Activated naive CD8-positive, alpha-beta T cell treated with anti-CD3 and anti-CD28 coated beads, Interleukin-2, amount 50 U/mL, for 24 hours (primary cell): ENCODE results near the gene ZBTB46.
"Not testable (repeated sequence)": the region's sequence is repeated elsewhere in the genome, so short reads cannot be mapped to it uniquely, and the experiment has no call there.

ENCODE experiments used
- ATAC-seq: fragments of 150-1000 bp; cut with Tn5 transposase; one replicate; pipeline ENCODE4 v1.10.0; 2021
- DNase-seq: peaks from one replicate; pipeline ENCODE4 v3.0.0; 2021
- H3K27ac Mint-ChIP-seq: one replicate; pipeline ENCODE4 v1.8.0; 2021; ENCODE audit warnings: mild to moderate bottlenecking, mixed read lengths
- H3K27me3 Mint-ChIP-seq: one replicate; pipeline ENCODE4 v1.8.0; 2021; ENCODE audit warnings: mixed read lengths
- H3K36me3 Mint-ChIP-seq: one replicate; pipeline ENCODE4 v1.8.0; 2021; ENCODE audit warnings: low read depth, mixed read lengths
- H3K4me1 Mint-ChIP-seq: one replicate; pipeline ENCODE4 v1.8.0; 2021; ENCODE audit warnings: mixed read lengths
- H3K4me3 Mint-ChIP-seq: one replicate; pipeline ENCODE4 v1.8.0; 2021; ENCODE audit warnings: mild to moderate bottlenecking, moderate library complexity, mixed read lengths
- H3K9me3 Mint-ChIP-seq: one replicate; pipeline ENCODE4 v1.8.0; 2021; ENCODE audit warnings: mixed read lengths

ZBTB46 gene

DNA sequence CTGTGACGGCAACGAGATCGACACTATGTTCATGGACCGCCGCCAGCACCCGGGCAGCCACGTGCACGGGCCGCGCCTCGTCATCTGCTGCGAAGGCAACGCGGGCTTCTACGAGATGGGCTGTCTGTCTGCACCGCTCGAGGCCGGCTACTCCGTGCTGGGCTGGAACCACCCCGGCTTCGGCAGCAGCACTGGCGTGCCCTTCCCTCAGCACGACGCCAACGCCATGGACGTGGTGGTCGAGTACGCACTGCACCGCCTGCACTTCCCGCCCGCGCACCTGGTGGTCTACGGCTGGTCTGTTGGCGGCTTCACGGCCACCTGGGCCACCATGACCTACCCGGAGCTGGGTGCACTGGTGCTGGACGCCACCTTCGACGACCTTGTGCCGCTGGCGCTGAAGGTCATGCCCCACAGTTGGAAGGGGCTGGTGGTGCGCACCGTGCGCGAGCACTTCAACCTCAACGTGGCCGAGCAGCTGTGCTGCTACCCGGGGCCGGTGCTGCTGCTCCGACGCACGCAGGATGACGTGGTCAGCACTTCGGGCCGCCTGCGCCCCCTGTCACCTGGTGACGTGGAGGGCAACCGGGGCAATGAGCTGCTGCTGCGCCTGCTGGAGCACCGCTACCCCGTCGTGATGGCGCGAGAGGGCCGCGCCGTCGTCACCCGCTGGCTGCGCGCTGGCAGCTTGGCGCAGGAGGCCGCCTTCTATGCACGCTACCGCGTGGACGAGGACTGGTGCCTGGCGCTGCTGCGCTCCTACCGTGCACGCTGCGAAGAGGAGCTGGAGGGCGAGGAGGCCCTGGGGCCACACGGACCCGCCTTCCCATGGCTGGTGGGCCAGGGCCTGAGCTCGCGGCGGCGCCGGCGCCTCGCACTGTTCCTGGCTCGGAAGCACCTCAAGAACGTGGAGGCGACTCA, 31.2 kb upstream of the ZBTB46 start:
- no peak for DNase-seq
- H3K9me3 Mint-ChIP-seq: no peaks in the 10 kb centered on the region
- H3K4me1 Mint-ChIP-seq: peaks cover 48% of the 10 kb centered on the region
- no peak overlapping the region for H3K4me3 Mint-ChIP-seq
- ATAC-seq: no peak
- H3K27me3 Mint-ChIP-seq: no peaks in the 10 kb centered on the region
- H3K27ac Mint-ChIP-seq: no peak overlapping the region
- peaks cover 10% of the 10 kb centered on the region for H3K36me3 Mint-ChIP-seq

DNA sequence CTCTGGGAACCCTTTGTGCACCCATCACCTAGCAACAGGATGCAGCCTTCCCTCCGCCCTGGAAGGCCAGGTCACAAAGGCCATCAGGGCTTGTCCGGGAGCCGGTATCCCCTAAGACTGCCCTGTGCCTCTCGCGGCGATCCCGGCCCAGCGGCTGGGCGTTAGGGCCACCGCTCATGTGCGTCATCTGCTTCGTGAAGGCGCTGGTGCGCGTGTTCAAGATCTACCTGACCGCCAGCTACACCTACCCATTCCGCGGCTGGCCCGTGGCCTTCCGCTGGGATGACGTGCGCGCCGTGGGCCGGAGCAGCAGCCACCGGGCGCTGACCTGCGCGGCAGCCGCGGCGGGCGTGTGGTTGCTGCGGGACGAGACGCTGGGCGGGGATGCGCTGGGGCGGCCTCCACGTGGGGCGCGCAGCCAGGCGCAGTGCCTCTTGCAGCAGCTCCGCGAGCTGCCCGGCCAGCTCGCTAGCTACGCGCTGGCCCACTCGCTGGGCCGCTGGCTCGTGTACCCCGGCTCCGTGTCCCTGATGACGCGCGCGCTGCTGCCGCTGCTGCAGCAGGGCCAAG, 30.4 kb upstream of the ZBTB46 start, which contains the start of gene ABHD16B:
ABHD16B (plus strand) TSS at position 134 of the 570 bp plus-strand sequence; CDS start at position 177, 43 bp downstream.
- Mint-ChIP-seq H3K27me3 (no peaks in the 10 kb centered on the region), H3K9me3 (no peaks in the 10 kb centered on the region), H3K4me3 (no peak within 1 kb of the TSS), H3K36me3 (peaks cover 10% of the 10 kb centered on the region), H3K27ac (no peak within 1 kb of the TSS), H3K4me1 (peaks cover 48% of the 10 kb centered on the region)
- DNase-seq: no peak
- ATAC-seq: no peak

DNA sequence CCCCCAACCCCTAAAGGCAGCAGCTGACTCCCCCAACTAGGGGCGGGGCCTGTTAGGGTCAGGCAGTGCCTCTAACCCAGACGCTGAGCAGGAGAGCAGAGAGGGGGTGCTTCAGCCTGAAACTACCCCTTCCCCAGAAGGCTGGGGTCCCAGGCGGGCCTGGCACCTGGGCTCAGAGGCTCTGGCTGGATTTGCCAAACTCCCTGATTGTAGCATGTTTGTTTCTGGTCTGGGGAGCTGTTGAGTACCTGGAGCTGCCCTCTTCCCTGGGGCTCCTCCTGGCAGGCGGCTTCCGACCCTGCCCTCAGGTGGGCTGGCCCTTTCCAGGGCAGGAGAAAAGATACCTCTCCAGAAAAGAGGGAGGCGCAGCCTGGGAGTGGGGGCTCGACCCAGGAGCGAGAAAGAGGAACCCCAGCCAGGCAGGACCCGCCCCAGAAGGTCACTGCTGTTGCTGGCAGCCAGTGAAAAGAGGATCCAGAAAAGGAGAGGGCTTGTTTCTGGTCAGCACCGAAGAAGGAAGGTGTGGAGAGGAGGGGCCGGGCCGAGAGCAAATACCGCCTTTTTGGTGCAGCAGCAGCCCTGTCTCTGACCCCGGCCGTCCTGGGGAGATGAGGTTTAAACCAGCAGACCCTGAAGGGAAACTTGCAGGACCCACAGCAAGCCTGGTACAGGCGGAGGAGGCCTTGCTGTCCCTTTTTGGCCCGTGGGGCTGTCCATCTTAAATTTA, 29.4 kb upstream of the ZBTB46 start:
- no peak overlapping the region for H3K4me3 Mint-ChIP-seq
- peaks cover 39% of the 10 kb centered on the region for H3K4me1 Mint-ChIP-seq

DNA sequence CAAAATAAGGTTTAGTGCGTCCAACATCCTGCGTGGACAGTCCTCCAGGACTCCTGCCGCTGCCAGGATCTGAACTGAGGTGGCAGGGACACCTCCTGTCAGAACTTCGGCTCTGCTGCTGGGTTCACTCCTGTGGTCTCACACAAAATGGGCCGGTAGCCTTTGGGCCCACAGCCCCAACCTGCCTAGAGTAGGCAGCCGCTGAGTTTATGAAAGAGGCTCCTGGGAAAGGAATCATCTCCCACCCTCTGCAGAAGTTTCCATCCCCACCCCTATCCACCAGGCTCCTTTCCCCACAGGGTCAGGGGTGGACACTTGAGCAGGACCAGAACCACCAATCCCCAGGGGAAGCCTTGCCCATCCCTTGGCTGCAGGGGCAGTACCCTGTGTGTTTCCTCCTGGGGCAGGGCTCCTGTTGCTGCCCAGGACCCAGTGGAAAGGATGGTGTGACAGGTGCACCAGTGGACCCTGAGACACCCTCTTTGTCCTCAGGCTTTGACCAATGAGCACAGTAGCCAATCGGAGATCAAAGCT, 28.2 kb upstream of the ZBTB46 start:
- Mint-ChIP-seq H3K36me3 (peaks cover 10% of the 10 kb centered on the region), H3K9me3 (no peaks in the 10 kb centered on the region), H3K4me3 (no peak overlapping the region), H3K27ac (peak overlapping the region; percentile 35), H3K4me1 (peaks cover 36% of the 10 kb centered on the region), H3K27me3 (no peaks in the 10 kb centered on the region)
- DNase-seq (no peak), ATAC-seq (no peak)

More for the DNA sequence above, 29.4 kb upstream of the ZBTB46 start:
- H3K9me3 Mint-ChIP-seq: no peaks in the 10 kb centered on the region
- H3K36me3 Mint-ChIP-seq: peaks cover 10% of the 10 kb centered on the region
- ATAC-seq (no peak), DNase-seq (no peak)
- H3K27ac Mint-ChIP-seq: no peak overlapping the region
- no peaks in the 10 kb centered on the region for H3K27me3 Mint-ChIP-seq

DNA sequence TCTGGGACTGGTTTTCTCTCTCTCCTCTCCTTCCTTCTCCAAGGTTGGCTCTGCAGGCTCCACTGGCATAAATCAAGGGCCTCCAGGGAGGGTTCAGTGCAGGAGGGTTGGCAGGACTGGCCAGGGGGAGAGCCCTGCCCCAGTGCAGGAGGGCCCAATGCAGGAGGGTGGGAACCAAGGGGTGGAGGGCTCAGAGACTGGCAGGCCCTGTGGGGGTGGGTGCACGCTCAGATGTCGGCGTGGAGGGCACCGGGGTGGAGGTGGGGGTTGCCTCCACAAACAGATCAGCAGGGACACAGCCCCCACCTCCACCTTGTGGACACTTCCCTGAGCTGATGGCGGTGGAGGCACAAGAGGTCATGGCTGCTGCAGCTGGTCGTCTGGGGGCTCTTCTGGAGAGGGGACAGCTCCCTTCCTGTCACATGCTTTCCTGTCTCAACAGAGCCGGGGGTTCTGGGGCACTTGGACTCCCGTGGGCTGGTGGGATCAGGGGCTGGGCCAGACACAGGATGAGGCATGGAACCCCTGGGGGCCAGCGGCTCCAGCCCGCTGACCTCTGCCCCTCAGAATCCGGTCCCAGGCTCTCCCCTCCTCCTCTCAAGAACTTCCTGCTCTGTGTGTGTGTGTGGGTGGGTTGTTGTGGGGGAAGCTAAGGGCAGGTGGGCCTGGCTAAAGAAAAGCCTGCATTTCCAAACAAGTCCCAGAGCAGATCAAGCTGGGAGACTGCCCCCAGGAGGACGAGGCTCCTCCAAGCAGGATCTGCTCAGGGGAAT, 27.5 kb upstream of the ZBTB46 start:
- H3K27me3 Mint-ChIP-seq: no peaks in the 10 kb centered on the region
- H3K4me1 Mint-ChIP-seq: peaks cover 31% of the 10 kb centered on the region

DNA sequence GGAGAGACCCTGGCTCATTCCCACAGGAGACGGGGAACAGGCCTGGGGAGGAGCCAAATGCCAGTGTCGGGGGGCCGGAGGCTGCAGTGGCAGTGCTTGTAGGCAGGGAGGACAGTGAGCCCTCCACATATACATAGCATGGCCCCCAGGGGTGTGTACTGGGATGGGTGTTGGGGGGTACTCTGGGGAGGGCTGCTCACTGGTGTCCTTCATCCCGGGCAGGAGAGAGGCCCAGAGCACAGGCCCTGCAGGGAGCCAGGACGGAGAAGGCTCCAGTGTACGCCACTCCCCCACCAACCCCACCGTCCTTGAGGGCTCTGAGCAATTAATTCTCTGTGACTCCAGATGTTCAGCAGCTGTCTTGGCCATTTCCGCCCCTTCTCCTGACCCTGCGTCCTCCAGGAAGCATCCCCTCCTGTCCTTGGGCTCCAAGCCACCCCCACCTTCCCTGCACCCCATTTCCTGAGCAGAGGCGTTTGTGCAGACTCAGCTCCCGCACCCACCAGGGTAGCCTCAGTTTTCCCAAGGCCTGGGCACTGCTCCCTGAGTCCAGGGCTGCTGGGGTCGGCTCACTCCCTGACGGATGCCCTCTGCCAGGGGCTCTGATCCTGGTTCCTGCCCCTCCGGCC, 26.8 kb upstream of the ZBTB46 start:
- peaks cover 24% of the 10 kb centered on the region for H3K4me1 Mint-ChIP-seq
- no peak overlapping the region for H3K4me3 Mint-ChIP-seq
- H3K9me3 Mint-ChIP-seq: no peaks in the 10 kb centered on the region
- ATAC-seq (peak; percentile 8), DNase-seq (no peak)
- H3K27me3 Mint-ChIP-seq: no peaks in the 10 kb centered on the region
- no peaks in the 10 kb centered on the region for H3K36me3 Mint-ChIP-seq
- no peak overlapping the region for H3K27ac Mint-ChIP-seq

More for the DNA sequence above, 27.5 kb upstream of the ZBTB46 start:
- ATAC-seq (peak; percentile 12), DNase-seq (no peak)
- H3K27ac Mint-ChIP-seq: peak overlapping the region; percentile 35
- no peaks in the 10 kb centered on the region for H3K9me3 Mint-ChIP-seq
- H3K4me3 Mint-ChIP-seq: no peak overlapping the region
- H3K36me3 Mint-ChIP-seq: peaks cover 5% of the 10 kb centered on the region

DNA sequence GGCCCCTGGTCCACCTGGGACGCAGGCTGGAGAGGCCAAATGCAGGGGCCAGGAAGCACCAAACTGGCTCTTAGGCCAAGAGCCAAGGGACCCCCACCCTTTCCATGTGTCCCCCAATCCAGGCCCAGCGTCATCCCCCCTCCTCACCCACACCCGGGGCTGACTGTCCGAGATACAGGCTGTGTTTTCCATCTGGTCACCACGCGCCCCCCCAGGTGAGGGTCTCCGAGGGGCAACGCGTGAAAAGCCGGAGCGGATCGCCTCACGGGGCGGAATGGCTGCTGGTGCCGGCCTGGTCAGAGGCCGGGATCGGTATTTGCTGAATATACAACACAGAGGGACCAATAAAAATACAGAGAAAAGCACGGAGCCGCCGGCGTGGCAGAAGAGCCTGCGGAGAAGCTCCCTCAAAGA, 25.0 kb upstream of the ZBTB46 start:
- Mint-ChIP-seq H3K27ac (no peak overlapping the region), H3K4me1 (peaks cover 31% of the 10 kb centered on the region), H3K4me3 (no peak overlapping the region), H3K27me3 (peaks cover 5% of the 10 kb centered on the region), H3K9me3 (no peaks in the 10 kb centered on the region), H3K36me3 (no peaks in the 10 kb centered on the region)
- ATAC-seq (no peak), DNase-seq (no peak)

DNA sequence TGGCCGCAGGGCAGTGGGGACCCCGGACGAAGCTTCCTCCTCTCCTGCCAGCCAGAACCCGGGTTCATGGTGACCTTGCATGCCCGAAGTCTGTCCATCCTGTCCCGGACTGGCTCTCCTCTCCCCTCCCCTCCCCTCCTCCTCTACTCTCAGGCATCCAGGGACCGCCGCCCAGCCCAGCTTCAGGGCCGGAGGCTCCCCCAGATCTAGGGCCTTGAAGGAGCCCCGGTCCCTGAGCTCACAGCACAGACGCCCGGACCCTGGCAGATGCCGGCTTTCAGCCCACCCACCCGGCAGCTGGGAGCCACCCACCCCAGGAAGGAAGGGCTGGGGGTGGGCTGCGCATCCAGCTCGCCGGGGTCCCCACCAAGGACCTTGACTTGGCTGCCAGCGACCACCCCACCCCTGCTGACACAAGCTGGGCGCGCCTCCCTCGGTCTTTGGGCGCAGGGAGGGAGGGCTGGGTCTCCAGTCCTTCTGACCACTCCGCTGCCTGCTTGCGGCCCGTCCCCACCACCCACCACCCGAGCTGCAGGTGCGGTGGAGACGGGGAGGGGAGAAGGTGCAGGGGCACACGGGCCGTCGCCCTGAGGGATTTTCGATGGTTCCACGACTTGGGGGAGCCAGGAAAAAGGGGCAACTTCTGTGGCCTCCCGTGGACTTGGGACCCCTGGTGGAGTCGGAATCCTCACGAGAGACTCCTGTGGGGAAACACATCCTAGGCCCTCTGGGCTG, 24.5 kb upstream of the ZBTB46 start:
- H3K36me3 Mint-ChIP-seq: no peaks in the 10 kb centered on the region
- peaks cover 37% of the 10 kb centered on the region for H3K4me1 Mint-ChIP-seq
- no peak for ATAC-seq
- H3K27ac Mint-ChIP-seq: no peak overlapping the region
- H3K9me3 Mint-ChIP-seq: no peaks in the 10 kb centered on the region
- H3K27me3 Mint-ChIP-seq: peaks cover 7% of the 10 kb centered on the region
- no peak for DNase-seq
- H3K4me3 Mint-ChIP-seq: no peak overlapping the region

DNA sequence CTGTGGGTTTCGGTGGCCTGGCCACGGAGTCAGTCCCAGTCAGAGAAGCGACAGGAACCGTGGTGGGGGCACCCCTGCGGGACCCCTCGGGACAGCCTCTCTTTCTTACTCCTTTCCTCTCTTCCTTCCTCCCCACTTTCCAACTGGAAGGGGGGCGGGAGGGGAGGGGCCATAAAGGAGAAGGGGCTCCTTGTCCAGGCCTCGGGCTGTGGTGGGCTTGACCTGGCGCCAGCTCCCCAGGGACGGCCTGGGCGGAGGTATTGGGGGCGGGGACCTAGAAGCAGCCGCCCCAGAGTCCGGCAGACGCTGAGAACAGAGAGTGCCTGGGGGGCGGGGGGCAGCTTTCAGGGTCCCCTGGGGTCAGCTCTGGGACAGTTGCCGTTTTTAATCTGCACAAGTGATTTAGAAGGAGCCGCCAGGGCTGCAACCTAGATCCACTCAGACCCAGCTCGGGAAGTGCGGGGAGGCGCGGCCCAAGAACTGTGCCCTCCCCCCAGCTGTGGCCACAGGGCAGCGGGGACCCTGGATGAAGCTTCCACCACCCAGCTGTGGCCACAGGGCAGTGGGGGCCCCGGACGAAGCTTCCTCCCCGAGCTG, 23.8 kb upstream of the ZBTB46 start:
- no peak overlapping the region for H3K4me3 Mint-ChIP-seq
- peaks cover 39% of the 10 kb centered on the region for H3K4me1 Mint-ChIP-seq
- ATAC-seq: no peak
- H3K27me3 Mint-ChIP-seq: peaks cover 10% of the 10 kb centered on the region
- H3K27ac Mint-ChIP-seq: no peak overlapping the region
- DNase-seq: no peak
- H3K36me3 Mint-ChIP-seq: no peaks in the 10 kb centered on the region
- no peaks in the 10 kb centered on the region for H3K9me3 Mint-ChIP-seq

DNA sequence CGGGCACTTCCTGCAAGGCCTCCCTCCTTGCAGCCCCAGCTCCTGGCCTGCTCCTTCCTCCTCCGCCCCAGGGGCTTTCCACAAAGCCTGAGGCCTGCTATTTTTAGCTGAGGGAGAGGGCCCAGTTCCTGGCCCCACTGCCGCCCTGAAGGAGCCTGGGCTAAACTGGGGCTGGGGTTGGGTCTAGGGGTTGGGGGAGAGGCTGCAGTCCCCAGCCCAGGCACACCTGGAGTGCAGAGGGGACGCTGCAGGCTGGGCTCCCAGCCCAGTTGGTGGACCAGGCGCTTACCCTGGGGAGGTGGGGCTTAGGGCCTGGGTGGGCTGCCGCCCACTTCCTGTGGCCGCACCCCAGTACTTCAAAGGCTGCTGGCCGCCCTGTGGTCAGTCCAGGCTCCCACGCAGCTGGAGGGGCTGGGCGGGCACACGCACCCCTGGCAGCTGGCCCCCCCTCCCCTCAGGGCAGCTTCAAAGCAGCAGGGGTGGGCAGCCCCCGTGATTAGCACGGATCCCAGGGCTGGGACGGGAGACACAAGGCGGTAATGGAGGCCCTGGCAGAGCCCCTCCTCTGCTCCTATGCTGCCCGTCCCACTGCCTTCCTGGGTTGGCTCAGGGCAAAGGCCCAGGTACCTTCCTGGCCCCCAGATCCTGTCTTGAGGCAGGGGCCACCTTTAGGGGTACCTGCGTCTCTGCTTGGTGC, 23.2 kb upstream of the ZBTB46 start:
- Mint-ChIP-seq H3K9me3 (no peaks in the 10 kb centered on the region), H3K27me3 (peaks cover 14% of the 10 kb centered on the region), H3K27ac (no peak overlapping the region), H3K36me3 (no peaks in the 10 kb centered on the region), H3K4me1 (peaks cover 36% of the 10 kb centered on the region), H3K4me3 (no peak overlapping the region)
- no peak for DNase-seq
- no peak for ATAC-seq

DNA sequence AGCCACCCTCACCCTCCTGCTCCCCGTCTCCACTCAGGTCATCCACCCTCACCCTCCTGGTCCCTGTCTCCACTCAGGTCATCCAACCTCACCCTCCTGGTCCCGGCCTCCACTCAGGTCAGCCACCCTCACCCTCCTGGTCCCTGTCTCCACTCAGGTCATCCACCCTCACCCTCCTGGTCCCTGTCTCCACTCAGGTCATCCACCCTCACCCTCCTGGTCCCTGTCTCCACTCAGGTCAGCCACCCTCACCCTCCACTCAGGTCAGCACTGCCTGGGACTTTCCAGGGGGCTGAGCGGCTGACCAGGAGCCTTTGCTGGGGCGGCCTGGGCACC, 22.6 kb upstream of the ZBTB46 start:
- not testable (repeated sequence) for DNase-seq, ATAC-seq, H3K27ac Mint-ChIP-seq, H3K36me3 Mint-ChIP-seq, H3K4me3 Mint-ChIP-seq, H3K9me3 Mint-ChIP-seq
- Mint-ChIP-seq H3K27me3 (peaks cover 16% of the 10 kb centered on the region), H3K4me1 (peaks cover 31% of the 10 kb centered on the region)

DNA sequence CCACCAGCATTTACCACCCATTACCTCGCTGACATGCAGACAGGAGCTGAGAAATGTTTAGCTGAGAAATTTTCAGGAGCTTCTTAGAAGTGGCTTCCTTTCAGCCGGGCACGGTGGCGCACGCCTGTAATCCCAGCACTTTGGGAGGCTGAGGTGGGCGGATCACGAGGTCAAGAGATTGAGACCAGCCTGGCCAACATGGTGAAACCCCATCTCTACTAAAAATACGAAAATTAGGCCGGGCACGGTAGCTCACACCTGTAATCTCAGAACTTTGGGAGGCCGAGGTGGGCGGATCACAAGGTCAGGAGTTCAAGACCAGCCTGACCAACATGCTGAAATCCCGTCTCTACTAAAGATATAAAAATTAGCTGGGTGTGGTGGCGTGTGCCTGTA, 20.5 kb upstream of the ZBTB46 start:
- DNase-seq, H3K27ac Mint-ChIP-seq, ATAC-seq, H3K9me3 Mint-ChIP-seq, H3K36me3 Mint-ChIP-seq, H3K4me3 Mint-ChIP-seq: not testable (repeated sequence)
- Mint-ChIP-seq H3K4me1 (peaks cover 15% of the 10 kb centered on the region), H3K27me3 (peaks cover 20% of the 10 kb centered on the region)
